ENCODE measurements around the gene FBXW5. TPM values are rescaled to one million over a fixed set of nuclear protein-coding genes. Genes with fewer than 3 reads are reported as not detected.

FBXW5 gene
- polyA plus RNA-seq, 3 donors, result 85.3 to 117 (median 92.7) TPM

- H2AFZ ChIP-seq (ENCODE audit: insufficient read depth, low read depth, low read length, poor library complexity, severe bottlenecking), result no peak overlapping the region
- Mint-ChIP-seq H3K27me3 (ENCODE audit: low read depth in 3 of 3) (peaks cover 0 to 1% (median 0%) of the 10 kb centered on the region in 3 donors), H3K4me3 (no peak overlapping the region), H3K36me3 (peaks cover 57 to 80% of the 10 kb centered on the region in 2 donors), H3K27ac (peak overlapping the region in 1 of 7 donors; percentile 4), H3K9me3 (no peaks in the 10 kb centered on the region), H3K4me1 (no peaks in the 10 kb centered on the region)
- H3K27ac ChIP-seq (ENCODE audit: low read depth in 1 of 2, low read length in 2 of 2), result no peak overlapping the region
- TF ChIP-seq, protein P1, sequence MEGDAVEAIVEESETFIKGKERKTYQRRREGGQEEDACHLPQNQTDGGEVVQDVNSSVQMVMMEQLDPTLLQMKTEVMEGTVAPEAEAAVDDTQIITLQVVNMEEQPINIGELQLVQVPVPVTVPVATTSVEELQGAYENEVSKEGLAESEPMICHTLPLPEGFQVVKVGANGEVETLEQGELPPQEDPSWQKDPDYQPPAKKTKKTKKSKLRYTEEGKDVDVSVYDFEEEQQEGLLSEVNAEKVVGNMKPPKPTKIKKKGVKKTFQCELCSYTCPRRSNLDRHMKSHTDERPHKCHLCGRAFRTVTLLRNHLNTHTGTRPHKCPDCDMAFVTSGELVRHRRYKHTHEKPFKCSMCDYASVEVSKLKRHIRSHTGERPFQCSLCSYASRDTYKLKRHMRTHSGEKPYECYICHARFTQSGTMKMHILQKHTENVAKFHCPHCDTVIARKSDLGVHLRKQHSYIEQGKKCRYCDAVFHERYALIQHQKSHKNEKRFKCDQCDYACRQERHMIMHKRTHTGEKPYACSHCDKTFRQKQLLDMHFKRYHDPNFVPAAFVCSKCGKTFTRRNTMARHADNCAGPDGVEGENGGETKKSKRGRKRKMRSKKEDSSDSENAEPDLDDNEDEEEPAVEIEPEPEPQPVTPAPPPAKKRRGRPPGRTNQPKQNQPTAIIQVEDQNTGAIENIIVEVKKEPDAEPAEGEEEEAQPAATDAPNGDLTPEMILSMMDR (IDR thresholded peaks at IDR 0.05), result no peak
- DNase-seq, result no peak
- intact Hi-C loops (cut with micrococcal nuclease), result no loop called here
- peaks cover 50 to 70% of the 10 kb centered on the region in 2 donors for H3K36me3 ChIP-seq (replicated peaks in 1 of 2; ENCODE audit: control insufficient read depth in 1 of 2, insufficient read depth in 2 of 2, low read length in 2 of 2)
- H3K27me3 ChIP-seq (ENCODE audit: control insufficient read depth in 2 of 2, insufficient read depth in 2 of 2, low read length in 2 of 2), result no peaks in the 10 kb centered on the region
- H3K79me2 ChIP-seq (ENCODE audit: insufficient read depth, low read length), result no peaks in the 10 kb centered on the region
- H3K4me1 ChIP-seq (ENCODE audit: control insufficient read depth in 1 of 2, insufficient read depth in 2 of 2, low read length in 2 of 2), result no peaks in the 10 kb centered on the region
- H3K4me2 ChIP-seq (replicated peaks; ENCODE audit: extremely low read depth, low read length, poor library complexity, severe bottlenecking), result no peak overlapping the region
- 99% methylated on average over 6 of the region's 21 CpGs for WGBS (ENCODE audit: insufficient coverage)
- no peak overlapping the region for H3K9ac ChIP-seq (ENCODE audit: insufficient read depth, low read length, poor library complexity, severe bottlenecking)
- H3K4me3 ChIP-seq (replicated peaks in 1 of 3; ENCODE audit: low read depth in 2 of 3, low read length in 3 of 3), result no peak overlapping the region
- H4K20me1 ChIP-seq (ENCODE audit: insufficient read depth, low read length), result no peaks in the 10 kb centered on the region
- no peaks in the 10 kb centered on the region for H3K9me3 ChIP-seq (replicated peaks in 1 of 2; ENCODE audit: control insufficient read depth in 1 of 2, insufficient read depth in 1 of 2, low read length in 2 of 2)
Measured at GRCh38 chr9:136915632-136916329, 28.8 kb downstream of the FBXW5 start.

- no peak overlapping the region for H3K27ac ChIP-seq (ENCODE audit: low read depth in 1 of 2, low read length in 2 of 2)
- no peak overlapping the region for H3K4me2 ChIP-seq (replicated peaks; ENCODE audit: extremely low read depth, low read length, poor library complexity, severe bottlenecking)
- WGBS (ENCODE audit: insufficient coverage), result 89% methylated on average over 14 of the region's 17 CpGs
- H3K36me3 ChIP-seq (replicated peaks in 1 of 2; ENCODE audit: control insufficient read depth in 1 of 2, insufficient read depth in 2 of 2, low read length in 2 of 2), result peaks cover 52 to 72% of the 10 kb centered on the region in 2 donors
- peaks cover 55 to 79% of the 10 kb centered on the region in 2 donors for H3K36me3 Mint-ChIP-seq
- peaks cover 0 to 1% (median 0%) of the 10 kb centered on the region in 3 donors for H3K27me3 Mint-ChIP-seq (ENCODE audit: low read depth in 3 of 3)
- H3K79me2 ChIP-seq (ENCODE audit: insufficient read depth, low read length), result no peaks in the 10 kb centered on the region
- intact Hi-C loops (cut with micrococcal nuclease), result no loop called here
- no peak for DNase-seq
- no peak overlapping the region for H3K9ac ChIP-seq (ENCODE audit: insufficient read depth, low read length, poor library complexity, severe bottlenecking)
- H3K4me1 ChIP-seq (ENCODE audit: control insufficient read depth in 1 of 2, insufficient read depth in 2 of 2, low read length in 2 of 2), result no peaks in the 10 kb centered on the region
- H3K9me3 Mint-ChIP-seq, result no peaks in the 10 kb centered on the region
- peak overlapping the region in 1 of 7 donors; percentile 36 for H3K27ac Mint-ChIP-seq
- H3K4me3 Mint-ChIP-seq, result no peak overlapping the region
- no peaks in the 10 kb centered on the region for H3K9me3 ChIP-seq (replicated peaks in 1 of 2; ENCODE audit: control insufficient read depth in 1 of 2, insufficient read depth in 1 of 2, low read length in 2 of 2)
- H4K20me1 ChIP-seq (ENCODE audit: insufficient read depth, low read length), result no peaks in the 10 kb centered on the region
- H3K27me3 ChIP-seq (ENCODE audit: control insufficient read depth in 2 of 2, insufficient read depth in 2 of 2, low read length in 2 of 2), result no peaks in the 10 kb centered on the region
- TF ChIP-seq, protein P1 (IDR thresholded peaks at IDR 0.05), result no peak
- no peak overlapping the region for H3K4me3 ChIP-seq (replicated peaks in 1 of 3; ENCODE audit: low read depth in 2 of 3, low read length in 3 of 3)
- no peak overlapping the region for H2AFZ ChIP-seq (ENCODE audit: insufficient read depth, low read depth, low read length, poor library complexity, severe bottlenecking)
- H3K4me1 Mint-ChIP-seq, result no peaks in the 10 kb centered on the region
Measured at GRCh38 chr9:136913701-136914438, 30.7 kb downstream of the FBXW5 start.
